Measurements from ENCODE around the gene UQCRFS1.

The UQCRFS1 gene

DNA sequence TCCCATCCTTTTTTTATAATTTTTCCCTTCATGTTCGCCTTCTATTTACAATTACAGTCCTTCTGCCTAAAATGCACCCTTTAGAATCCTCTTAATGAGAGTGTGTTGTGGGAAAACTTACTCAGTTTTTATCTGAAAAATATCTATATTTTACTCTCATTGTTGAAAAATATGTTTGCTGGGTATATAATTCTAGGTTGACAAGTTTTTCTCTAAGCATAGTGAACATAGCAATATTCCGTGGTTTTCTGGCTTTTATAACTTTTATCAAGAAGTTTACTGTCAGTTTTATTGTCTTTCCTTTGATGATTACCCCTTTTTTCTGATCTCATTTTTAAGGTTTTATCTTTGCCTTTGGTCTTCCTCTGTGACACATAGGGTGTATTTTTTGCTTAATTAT lies 57.3 kb downstream of the UQCRFS1 start:
- DNase-seq (ENCODE audit: low spot score), result no peak
